Measurements from ENCODE around the gene CAMK1D.

The CAMK1D gene

DNA sequence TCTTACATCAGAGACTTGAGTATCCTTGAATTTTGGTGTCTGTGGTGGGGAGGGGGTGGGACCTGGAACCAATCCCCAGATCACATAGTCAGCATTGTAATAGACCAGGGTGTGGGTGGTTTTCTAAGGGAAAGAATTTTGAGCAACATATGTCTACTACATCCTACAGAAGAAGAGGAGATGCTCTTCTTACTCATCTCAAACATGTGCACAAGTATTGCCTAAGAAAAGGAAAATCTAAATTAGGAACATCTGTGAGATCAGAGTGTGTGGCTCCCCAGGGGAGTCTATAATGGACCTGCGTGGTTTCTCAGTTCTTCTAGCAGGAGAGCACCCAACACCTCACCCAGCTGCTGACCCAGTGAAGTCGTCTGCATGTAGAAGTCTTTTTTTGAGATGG is 503.3 kb downstream of the CAMK1D start:
- H3K27ac ChIP-seq (ENCODE audit: extremely low read depth, low read depth, low read length): no peak overlapping the region
- CTCF ChIA-PET: no interaction called here
- H3K4me3 ChIP-seq (ENCODE audit: low read depth, low read length): no peak overlapping the region

DNA sequence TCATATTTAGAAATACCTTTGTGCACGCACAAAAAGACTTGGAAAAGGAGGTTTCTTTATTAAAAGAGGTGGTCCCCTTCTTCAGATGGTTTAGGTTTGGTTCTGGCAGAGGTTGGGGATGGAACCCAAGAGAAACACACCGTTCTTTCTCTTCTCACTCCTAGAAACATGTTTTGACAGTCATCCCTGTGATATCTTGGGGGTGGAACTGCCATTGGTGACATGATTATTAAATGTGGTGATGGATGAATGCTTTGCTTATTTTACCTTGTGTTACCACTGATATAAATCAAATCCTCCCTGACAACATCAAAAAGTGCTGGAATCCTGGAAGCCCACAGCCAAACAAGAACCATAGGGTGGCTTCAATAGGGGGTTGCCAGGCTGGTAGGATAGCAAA is 505.6 kb downstream of the CAMK1D start:
- ChIA-PET CTCF (interaction anchor here (1.8 kb wide), 1 partner anchor 47 kb away, joined by 5 read pairs; no protein-coding TSS in a partner anchor), POLR2A (no interaction called here)
- Histone ChIP-seq H3K9me3 (ENCODE audit: control insufficient read depth, insufficient read depth, low read depth, low read length) (no peaks in the 10 kb centered on the region), H3K4me1 (ENCODE audit: control insufficient read depth, insufficient read depth, low read length) (no peaks in the 10 kb centered on the region), H3K36me3 (ENCODE audit: control insufficient read depth in 2 of 2, insufficient read depth in 1 of 2, low read length in 2 of 2) (no peaks in the 10 kb centered on the region), H3K4me3 (ENCODE audit: low read depth, low read length) (no peak overlapping the region), H3K27ac (ENCODE audit: extremely low read depth, low read depth, low read length) (no peak overlapping the region)
- TF ChIP-seq HOXA7 (CRISPR knock-in tag; IDR thresholded peaks at IDR 0.05; ENCODE audit: borderline replicate concordance) (no peak), ZNF138 (tag by site-specific recombination; IDR thresholded peaks at IDR 0.05; ENCODE audit: borderline replicate concordance) (no peak), ZNF132 (tag by site-specific recombination; IDR thresholded peaks at IDR 0.05; ENCODE audit: borderline replicate concordance) (no peak), ZNF248 (tag by site-specific recombination; IDR thresholded peaks at IDR 0.05) (no peak), ZFP69B (tag by site-specific recombination; IDR thresholded peaks at IDR 0.05) (no peak), ZNF785 (tag by site-specific recombination; IDR thresholded peaks at IDR 0.05) (no peak), ZNF366 (tag by site-specific recombination; conservative IDR thresholded peaks at IDR 0.05) (no peak), ZNF214 (tag by site-specific recombination; IDR thresholded peaks at IDR 0.05; ENCODE audit: borderline replicate concordance) (no peak), ZNF677 (tag by site-specific recombination; IDR thresholded peaks at IDR 0.05) (no peak), ZNF174 (tag by site-specific recombination; IDR thresholded peaks at IDR 0.05) (no peak), ZNF670 (tag by site-specific recombination; IDR thresholded peaks at IDR 0.05; ENCODE audit: low read depth) (no peak), ZBTB7A (tag by site-specific recombination; IDR thresholded peaks at IDR 0.05; ENCODE audit: low read depth) (no peak), ZNF155 (tag by site-specific recombination; IDR thresholded peaks at IDR 0.05) (no peak), ZNF621 (tag by site-specific recombination; IDR thresholded peaks at IDR 0.05) (no peak), ZNF707 (tag by site-specific recombination; IDR thresholded peaks at IDR 0.05) (no peak)
- TF ChIP-seq, protein P1, sequence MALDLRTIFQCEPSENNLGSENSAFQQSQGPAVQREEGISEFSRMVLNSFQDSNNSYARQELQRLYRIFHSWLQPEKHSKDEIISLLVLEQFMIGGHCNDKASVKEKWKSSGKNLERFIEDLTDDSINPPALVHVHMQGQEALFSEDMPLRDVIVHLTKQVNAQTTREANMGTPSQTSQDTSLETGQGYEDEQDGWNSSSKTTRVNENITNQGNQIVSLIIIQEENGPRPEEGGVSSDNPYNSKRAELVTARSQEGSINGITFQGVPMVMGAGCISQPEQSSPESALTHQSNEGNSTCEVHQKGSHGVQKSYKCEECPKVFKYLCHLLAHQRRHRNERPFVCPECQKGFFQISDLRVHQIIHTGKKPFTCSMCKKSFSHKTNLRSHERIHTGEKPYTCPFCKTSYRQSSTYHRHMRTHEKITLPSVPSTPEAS (tag by site-specific recombination; IDR thresholded peaks at IDR 0.05): no peak

More for the DNA sequence above, 503.3 kb downstream of the CAMK1D start:
- Histone ChIP-seq H3K36me3 (ENCODE audit: control insufficient read depth in 2 of 2, insufficient read depth in 1 of 2, low read length in 2 of 2) (no peaks in the 10 kb centered on the region), H3K4me1 (ENCODE audit: control insufficient read depth, insufficient read depth, low read length) (no peaks in the 10 kb centered on the region), H3K9me3 (ENCODE audit: control insufficient read depth, insufficient read depth, low read depth, low read length) (no peaks in the 10 kb centered on the region)
- POLR2A ChIA-PET: no interaction called here
- TF ChIP-seq BCL11B (tag by site-specific recombination; IDR thresholded peaks at IDR 0.05; ENCODE audit: low read depth) (no peak), ZNF701 (tag by site-specific recombination; IDR thresholded peaks at IDR 0.05) (no peak), ZNF24 (tag by site-specific recombination; IDR thresholded peaks at IDR 0.05) (no peak), ZBTB17 (tag by site-specific recombination; IDR thresholded peaks at IDR 0.05) (no peak), ZNF548 (tag by site-specific recombination; IDR thresholded peaks at IDR 0.05) (no peak), ZNF223 (tag by site-specific recombination; IDR thresholded peaks at IDR 0.05) (no peak), ZEB2 (tag by site-specific recombination; IDR thresholded peaks at IDR 0.05) (no peak), ZNF169 (tag by site-specific recombination; IDR thresholded peaks at IDR 0.05) (no peak), OSR2 (tag by site-specific recombination; IDR thresholded peaks at IDR 0.05) (no peak), ZNF600 (tag by site-specific recombination; IDR thresholded peaks at IDR 0.05) (no peak)
- TF ChIP-seq, protein P2, sequence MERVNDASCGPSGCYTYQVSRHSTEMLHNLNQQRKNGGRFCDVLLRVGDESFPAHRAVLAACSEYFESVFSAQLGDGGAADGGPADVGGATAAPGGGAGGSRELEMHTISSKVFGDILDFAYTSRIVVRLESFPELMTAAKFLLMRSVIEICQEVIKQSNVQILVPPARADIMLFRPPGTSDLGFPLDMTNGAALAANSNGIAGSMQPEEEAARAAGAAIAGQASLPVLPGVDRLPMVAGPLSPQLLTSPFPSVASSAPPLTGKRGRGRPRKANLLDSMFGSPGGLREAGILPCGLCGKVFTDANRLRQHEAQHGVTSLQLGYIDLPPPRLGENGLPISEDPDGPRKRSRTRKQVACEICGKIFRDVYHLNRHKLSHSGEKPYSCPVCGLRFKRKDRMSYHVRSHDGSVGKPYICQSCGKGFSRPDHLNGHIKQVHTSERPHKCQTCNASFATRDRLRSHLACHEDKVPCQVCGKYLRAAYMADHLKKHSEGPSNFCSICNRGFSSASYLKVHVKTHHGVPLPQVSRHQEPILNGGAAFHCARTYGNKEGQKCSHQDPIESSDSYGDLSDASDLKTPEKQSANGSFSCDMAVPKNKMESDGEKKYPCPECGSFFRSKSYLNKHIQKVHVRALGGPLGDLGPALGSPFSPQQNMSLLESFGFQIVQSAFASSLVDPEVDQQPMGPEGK (tag by site-specific recombination; IDR thresholded peaks at IDR 0.05): no peak

Measured in HEK293 (cell line).